Ureter (tissue), 1 donor: ENCODE measurements around the gene EXD3. TPM values are rescaled to one million over a fixed set of nuclear protein-coding genes. Genes with fewer than 3 reads are reported as not detected.

ENCODE experiments used
- DNase-seq: peaks from one replicate; pipeline ENCODE4 v3.0.0-alpha.2; 2020; ENCODE audit warnings: low spot score
- total RNA-seq: library from RNA; stranded (reverse); gene quantifications from one replicate; pipeline ENCODE4 v1.2.4, GENCODE V29; 2023
- donor health status: DM: yes; HTN: yes; CAD: no.

Gene EXD3
- total RNA-seq, 1 donor from 2014 or later: 43.0 TPM

DNA sequence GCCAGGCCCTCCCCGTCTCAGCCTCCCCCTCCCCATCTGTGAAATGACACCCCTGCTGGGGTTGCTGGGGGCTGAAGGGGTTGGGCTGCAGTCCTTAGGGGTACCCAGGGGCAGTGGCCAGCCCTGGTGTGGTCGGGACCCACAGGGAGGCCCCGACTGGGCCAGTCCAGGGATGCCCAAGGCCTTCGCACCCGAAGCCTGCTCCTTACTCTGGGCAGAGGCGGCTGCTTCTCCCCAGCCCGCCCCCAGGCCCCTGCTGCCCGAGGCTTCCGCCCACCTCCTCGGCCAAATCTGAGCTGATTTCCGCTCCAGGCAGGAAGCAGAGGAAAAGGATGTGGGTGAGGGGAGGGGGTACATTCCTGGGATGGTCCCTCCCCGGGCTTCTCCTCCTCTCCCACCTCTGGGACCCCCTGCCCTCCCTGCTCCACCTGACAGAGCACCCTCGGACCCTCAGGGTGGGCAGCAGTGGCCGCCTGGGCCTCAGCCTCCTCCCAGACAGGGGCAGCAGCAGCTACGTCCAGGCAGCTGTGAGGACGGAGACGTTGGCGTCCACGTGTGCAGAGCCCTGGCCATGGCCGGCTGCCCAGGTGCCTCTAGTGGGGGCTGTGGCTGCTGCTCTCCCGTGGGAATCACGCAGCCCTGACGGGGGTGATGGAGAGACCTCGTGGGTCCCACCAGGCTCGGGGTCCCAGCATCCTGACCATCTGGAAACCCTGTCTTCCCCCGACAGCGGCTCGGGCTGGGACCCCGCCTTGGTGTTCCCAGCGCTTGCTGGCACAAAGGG is 116.7 kb downstream of the EXD3 start:
- DNase-seq: no peak

DNA sequence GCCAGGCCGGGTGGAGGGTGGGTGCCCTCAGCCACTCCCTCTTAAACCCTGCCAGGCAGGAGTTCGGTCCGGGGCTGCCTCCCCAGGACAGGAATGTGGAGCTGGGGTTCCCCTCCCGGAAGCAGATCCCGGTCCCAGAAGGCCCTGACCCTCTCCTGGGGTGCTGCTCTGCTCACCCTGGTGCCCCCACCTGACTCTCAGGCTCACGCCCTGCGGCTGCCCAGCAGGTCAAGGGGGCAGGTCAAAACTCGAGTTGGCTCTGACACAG is 117.2 kb downstream of the EXD3 start:
- DNase-seq: no peak

DNA sequence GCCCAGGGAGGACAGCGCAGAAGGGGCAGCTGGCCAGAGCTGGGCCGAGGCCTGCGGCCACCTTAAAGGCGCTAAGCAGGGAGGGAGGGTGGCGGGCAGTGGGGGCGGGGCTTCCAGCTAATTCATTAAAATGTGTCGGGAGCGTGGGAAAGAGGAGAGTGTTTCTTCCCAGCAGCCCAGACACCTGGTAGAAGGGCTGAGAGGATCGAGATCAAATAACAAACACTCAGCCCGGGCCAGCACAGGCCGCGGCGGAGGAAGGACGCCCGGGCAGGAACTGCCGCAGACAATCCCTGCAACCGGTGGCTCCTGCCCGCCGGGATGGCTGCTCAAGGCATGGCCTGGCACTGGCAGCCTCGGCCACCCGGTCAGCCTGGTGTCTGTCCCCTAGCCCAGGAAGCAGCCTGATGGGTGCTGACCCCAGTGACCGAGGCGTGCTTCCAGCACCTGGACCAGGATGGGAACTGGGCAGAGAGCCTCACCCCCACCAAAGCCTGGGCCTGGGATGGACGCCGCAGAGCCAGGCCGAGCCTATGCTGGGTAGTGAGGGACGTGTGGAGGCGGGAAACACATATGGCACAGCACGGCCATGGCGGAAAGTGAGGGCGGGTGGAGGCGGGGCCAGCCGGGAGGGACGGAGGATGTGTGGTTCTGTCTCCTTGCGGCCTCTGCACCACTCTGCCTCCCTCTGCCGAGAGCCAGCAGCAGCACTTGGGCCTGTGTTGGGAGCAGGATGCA is 117.7 kb downstream of the EXD3 start:
- peak; percentile 73 for DNase-seq

DNA sequence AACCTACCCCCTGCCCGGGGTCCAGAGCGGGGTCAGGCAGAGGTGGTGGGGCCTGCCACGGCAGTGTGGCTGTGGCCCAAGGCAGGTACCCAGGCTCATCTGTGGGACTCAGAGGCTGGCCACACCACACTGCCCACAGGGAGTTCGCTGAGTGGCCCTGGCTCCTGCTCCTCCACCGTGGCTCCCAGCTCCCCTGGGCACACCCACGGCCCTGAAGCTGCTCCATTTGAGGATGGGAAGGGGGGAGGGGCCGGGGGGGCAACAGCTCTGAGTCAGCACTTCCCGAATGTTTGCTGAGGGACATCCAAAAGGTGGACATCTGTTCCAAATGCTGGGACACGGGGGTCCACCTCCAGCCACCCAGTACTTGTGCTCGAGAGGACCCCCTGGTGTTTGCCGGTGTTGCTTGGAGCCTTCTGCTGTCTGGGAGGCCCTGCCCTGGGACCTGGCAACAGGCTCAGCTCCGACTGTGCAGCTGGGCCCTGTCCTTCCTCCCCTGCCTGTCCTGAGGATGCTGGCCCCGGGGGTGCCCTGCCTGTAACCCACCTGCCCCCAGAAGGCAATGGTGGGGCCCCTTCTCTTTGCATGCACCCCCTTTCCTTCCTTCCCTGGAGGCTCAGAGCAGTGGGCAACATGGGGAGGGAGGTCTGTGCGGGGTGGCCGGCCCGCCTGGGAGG is 118.4 kb downstream of the EXD3 start:
- no peak for DNase-seq

DNA sequence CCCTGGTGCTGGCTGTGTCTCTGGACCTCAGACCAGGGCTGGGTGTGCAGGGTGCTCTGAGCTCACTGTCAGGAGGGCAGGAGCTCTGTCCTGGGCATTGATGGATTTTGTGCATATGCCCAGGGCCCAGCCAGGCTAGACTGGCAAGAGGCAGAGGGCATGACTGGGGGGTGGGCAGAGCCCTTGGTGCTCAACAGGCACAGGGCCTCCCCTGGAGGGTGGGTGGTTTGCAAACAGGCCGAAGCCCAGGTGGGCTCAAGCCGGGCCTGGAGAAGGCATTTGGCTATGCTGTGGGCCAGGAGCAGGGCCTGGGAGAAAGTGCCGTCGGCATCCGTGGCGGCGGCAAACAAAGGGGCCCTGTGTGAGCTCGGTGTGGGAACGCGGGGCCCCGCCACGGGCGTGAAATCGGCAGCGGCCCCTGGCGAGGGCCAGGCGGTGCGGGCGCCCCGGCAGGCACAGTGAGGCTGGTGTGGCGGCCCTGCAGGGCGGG is 119.0 kb downstream of the EXD3 start:
- DNase-seq: no peak

DNA sequence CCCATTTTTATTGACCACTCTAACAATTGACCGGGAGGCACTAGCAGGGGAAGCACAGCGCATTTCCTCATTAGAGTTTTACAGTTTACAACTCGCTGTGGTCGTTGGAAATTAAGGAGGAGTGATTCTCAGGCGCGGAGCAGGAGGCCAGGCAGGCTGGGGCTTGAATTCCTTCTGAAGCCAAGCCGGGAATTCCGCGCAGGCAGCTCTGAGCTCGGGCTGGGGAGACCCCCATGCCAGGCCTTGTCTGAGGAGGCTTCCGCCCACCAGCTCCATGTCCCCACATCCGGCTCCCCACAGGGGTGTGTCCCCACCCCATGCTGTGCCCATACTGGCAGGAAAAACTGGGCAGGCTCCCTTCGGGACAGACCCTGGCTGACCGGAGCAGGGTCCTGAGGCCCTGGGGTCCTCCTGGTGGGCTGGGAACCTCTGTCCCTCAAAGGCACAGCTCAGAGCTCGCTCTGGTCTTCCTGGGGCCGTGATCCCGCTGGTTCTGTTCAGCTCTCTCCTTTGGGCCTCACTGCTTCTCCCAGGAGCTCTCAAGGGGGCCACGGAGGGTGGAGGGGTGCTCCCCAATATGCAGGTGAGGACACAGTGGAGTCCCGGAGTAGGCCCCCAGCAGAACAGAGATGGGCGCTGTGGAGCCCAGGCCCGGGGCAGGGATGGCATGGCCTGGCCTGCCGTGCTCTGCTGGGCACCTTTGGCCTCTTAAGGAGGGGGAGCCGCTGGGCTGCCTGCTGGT is 119.6 kb downstream of the EXD3 start:
- DNase-seq: no peak

DNA sequence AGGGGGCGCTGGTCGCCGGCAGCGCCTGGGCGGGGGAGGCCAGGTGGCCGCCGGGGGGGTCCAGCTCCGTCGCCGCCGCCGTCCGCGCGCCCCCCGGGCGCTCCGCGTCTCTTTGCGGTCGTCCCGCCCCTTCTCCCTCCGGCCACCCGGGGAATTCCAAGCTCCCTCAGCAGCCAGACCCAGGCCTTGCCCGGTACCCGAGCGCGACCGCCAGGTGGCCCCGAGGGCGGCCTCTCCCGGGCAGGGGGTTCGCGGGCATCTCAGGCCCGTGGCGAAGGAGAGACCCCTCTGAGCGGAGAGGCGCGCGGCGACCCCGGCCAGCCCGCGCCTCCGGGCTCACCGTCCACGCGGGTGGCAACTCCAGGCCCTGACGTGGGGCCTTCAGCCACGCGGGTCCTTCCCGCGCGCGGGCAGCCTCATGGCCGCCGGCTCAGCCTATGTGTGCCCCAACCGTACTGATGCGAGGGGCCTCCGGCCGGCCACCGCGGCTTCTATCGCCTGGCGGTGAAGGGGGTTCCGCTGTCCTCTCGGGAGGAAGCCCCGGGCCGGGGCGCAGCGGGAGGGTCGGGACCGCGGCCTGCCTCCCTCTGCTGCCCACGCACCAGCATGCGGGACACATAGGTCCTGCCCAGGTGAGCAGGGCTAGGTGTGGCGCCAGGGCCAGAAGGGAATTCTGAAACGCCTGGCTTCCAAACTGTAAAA is 120.4 kb downstream of the EXD3 start:
- no peak for DNase-seq

DNA sequence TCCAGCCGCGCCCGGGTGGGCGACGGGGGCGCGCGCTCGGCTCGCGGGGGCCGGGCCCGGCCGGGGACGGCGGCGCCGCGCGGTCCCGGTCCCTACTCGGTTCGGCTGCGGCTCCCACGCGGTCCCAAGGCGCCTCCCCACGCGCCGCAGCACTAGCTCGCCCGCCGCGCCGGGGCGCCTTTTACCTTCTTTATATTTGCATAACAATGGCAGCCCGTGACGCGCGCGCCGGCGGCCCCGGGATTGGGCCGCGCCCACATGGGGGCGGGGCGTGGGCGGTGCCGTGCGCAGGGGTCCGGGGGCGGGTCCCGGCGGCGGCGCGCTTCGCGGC is 120.9 kb downstream of the EXD3 start, which contains the start of gene NRARP:
TSS of gene NRARP (minus strand) at position 154 of the 331 bp plus-strand sequence. CDS start 343 bp downstream, outside the sequence.
- peak; percentile 89 for DNase-seq

DNA sequence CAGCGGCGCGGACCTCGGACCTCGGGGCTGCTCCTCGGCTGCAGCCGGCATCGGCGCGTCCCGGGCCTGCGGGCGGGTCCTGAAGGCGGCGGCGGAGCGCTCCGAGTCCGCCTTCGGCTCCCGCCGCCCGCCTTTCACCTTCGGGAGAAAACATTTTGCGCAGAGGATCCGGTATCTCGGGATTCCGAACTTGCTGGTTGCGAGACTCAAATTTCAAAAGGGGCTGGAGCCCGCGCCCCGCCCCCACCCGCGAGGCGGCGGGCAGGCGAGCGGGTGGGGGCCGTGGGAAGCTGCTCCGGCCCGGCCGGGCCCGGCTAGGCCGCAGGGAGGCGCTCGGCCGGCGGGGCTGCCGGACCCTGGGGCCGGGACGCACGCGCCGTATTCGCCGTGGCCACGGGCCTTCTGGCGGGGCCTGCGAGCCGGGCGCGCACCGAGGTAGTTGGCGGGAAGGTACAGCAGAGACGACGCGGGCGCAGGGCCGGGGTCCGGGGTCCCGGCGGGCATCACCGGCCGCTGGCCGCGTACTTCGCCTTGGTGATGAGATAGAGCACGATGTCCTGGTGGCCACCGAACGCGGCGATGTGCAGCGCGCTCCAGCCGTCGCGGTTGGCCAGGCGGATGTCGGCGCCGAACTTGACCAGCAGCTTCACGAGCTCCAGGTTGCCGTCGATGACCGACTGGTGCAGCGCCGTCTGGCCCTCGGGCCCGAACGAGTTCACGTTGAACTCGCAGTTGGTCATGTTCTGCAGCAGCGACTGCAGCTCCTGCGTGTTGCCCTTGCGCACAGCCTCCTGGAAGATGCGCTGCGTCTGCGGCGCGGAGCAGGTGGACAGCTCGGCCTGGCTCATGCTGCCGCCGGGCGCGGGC is 121.6 kb downstream of the EXD3 start:
- DNase-seq: no peak

DNA sequence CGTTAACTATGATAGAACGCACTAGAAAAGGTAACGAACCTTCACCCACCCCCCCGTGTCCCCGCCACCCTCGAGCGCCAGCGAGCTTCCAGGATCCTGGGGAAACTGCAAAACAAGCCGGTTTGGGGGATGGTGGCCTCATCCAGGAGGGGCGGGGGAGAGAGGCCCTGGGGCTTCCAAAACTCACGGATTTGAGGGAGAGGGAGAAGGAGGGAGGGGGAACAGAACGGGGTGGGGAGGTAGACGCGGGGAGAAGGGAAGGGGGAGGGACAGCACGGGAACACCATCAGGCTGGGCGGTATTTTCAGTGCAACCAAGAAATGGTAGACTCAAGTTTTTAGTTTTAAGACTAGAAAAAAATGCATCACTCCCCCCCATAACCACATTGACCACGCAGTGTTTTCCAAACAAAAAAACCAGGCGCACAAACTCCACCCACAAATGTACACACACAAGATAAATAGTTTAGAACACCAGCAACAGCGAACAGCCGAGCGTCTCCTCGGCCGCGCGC is 122.3 kb downstream of the EXD3 start:
- DNase-seq: no peak

DNA sequence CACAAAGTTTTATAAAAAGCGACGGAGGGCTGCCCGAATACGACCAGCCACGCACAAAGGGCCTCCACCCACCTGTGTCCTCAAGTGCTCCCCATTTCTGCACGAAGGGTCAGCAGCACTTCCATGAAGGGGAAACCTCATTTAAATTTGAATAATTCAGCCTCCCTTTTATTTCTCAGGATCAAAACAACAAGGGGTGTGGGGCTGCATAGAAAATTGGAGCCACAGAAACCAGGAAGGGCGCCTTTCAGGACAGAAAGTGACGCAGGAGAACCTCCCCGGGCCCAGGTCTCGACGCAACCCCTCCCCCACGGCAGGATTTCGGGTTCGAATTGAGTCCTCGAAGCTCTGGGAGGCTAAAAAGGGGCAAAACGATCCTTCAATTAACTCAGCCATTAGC is 123.0 kb downstream of the EXD3 start:
- no peak for DNase-seq

DNA sequence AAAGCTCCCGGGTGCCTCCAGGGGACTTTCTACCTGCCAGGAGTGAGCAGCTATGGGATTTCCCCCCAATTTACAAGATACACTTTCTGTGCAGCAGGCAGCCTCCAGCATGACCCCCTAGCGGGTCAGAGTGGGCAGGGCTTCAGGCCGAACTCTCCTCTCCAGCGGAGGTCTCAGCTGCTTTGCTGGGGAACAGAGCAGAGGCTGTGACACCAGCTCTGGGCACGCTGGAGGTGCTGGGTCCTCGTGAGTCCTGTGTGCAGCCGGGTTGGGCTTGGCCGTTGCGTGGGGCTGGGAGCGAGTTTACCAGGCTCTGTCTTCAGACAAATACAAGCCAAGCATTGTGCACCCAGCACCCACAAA is 123.8 kb downstream of the EXD3 start:
- DNase-seq: no peak

DNA sequence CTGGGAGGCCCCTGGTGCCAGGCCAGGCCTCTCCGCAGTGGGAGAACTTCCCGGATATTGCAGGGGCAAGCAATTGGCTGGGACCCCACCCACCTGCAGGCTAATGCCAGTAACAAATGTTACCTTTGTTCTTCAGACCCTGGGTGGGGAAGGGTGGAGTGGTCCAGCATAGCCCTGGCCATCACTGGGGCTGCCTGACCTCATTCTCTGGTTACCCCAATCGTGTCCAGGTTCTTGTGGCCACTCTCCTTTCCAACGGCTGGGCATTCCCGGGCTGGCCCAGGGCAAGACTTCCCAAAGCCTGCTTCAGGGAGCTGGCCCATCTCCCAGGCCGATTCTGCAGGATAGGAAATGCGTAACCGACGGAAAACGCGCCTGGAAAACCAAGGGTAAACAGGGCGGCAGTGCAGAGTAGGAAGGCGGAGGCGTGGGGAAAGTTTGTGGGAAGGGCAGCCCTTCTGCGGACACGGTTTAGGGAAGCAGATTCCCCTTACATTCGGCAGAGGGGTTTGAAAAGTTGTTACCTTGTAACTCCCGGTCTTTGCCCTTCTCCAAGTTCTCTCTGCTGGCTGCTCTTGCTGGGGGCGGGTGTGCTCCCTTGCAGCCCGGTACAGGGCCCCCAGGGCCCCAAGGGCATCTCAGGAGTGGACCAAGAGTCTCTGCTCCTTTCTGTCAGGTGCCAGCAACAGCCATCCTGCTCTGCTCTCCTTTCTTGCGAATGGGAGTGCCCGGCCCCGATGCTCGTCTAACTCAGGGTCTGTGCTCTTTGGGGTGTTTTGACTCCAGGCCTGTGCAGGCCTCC is 124.4 kb downstream of the EXD3 start:
- no peak for DNase-seq

DNA sequence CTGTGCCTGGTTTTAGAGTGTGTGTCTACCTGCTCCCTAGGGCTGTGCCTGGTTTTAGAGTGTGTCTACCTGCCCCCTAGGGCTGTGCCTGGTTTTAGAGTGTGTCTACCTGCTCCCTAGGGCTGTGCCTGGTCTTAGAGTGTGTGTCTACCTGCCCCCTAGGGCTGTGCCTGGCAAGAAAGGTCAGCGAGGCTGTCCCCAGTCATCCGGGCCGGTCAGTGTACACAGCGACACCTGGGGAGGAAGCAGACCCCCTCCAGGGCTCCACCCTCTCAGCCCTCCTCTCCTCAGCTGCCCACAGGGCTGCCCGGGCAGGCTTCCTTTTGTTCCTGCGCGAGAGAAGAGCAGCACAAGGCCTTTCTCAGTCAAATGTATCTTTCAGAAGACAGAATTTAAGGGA is 125.0 kb downstream of the EXD3 start:
- no peak for DNase-seq

DNA sequence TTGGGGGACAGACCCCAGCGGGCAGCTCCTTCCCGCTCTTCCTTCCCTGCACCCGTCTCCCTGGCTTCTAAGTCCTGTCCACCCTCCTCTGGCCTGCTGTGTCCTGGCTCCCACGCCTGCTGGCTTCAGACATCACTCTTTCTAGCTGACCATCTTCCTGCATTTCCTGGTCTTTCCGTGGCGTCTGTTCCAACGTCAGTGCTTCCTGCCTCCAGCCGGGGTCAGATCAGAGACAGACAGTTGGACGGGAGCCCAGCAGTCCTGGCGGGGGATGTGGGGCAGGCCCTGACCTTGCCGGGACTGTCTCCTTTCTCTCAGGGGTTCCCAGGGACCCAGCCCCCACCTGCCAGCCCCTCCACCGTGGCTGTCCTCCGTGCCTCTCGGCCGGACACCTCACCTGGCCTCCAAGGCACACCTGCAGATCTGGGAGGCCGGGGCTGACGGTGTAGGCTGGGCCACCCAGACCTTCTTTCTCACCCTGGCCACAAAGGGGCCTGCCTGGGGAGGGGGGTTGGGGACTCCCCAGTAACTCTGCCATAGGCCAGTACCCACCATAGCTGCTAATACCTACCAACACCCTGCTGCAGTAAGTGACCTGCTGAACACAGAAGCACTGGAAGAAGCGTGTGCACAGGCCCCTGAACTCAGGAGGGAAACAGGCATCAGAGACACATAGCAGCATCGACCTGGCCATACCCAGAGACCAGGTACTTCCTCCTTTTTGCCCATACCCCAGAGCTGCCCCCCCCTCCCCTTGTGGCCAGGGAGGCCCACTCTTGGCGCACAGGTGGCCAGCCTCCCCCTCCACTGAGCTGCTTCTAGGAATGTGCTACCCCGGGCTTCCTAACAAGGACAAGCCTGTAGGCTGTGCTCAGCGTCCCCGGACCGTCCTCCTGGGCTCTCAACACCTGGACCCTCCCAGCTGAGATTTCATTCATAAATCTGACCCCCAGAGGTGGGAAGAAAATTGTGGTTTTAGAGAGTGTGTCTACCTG is 126.0 kb downstream of the EXD3 start:
- no peak for DNase-seq

DNA sequence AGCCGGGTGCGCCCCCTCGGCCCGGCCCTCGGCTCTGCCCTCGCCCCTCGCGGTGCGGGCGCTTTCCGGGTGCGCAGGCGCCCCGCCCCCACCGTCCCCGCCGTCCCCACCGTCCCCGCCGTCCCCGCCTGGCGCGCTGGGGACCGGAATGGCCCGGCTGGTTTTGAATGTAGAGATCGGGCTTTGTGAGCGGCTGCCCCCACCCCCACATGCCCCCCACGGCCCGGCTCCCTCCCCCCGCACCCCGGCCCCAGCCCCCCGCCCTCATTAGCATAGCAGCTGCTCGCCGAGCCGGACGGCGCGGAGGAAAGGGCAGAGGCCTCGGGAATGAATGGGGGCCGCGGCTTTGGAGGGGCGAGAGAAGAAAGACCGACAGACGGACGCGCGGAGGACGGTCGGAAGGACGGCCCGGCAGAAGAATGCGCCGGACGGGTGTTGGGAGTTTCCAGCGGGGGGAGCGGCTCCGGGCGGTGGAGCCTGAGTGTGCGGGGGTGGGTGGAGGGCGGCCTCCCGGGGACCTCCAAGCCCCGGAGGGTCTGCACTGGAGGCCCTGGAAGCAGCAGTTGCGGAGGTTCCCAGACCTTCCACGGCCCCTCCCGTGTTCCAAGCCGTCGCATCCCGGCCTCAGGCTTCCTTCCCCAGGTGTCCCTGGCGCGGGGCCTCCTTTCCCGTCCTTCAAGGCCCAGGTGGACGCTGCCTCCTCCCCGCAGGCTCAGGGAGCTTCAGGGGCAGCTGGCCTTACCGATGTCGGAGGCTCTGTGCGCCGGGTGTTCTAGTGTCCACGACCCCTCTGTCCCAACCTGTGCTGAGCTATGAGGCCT is 126.9 kb downstream of the EXD3 start:
- no peak for DNase-seq

DNA sequence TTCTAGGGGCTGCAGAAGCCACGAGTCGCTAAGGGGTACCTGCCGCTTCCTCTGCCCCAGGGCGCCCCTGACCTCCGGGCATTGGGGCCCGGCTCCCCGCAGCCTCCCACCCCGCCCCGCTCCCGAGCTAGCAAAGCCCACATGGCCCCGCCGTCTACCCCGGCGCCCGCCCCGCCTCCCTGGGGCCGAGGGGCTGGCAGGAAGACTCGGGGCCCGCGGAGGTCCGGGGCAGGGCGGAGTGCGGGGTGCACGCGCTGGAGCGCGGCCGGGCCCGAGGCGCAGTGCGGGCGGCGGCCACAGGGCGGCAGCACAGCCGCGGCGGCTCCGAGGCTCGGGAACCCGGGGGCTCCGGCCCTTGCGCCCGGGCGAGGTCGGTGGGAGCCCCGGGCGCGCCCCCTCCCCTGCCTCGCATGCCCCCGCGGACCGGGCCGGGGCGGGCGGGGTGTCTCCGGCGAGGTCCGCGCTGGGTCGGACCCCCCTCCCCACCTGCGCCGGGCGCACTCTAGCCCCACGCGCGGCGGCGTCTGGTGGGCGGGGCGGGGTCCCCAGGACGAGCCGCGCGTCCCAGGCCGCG is 127.6 kb downstream of the EXD3 start:
- no peak for DNase-seq
